Right atrium auricular region (tissue), 2 donors: ENCODE measurements around the gene CEP41. TPM values are rescaled to one million over a fixed set of nuclear protein-coding genes. Genes with fewer than 3 reads are reported as not detected.

Experiments
- DNase-seq: peaks from one replicate; pipeline ENCODE4 v3.0.0-alpha.2; 2019; ENCODE audit warnings: low spot score
- H3K27ac ChIP-seq, 2 donors: fragments of 200-600 bp; sonication (generic); 1 replicate in 1 of 2; 2 replicates in 1 of 2; pipeline ENCODE4 v1.5.1; 2016 to 2019
- H3K27me3 ChIP-seq, 2 donors: fragments of 200-600 bp; sonication (generic); one replicate each; pipeline versions ENCODE4 v1.5.1 to v1.6.0; 2017 to 2019
- H3K36me3 ChIP-seq: fragments of 200-600 bp; sonication (generic); one replicate; pipeline ENCODE4 v1.5.1; 2016
- H3K4me1 ChIP-seq, 2 donors: fragments of 200-600 bp; sonication (generic); one replicate each; pipeline versions ENCODE4 v1.5.1 to v1.6.0; 2017 to 2019
- H3K4me3 ChIP-seq, 2 donors: fragments of 200-600 bp; sonication (generic); 1 replicate in 1 of 2; 2 replicates in 1 of 2; pipeline ENCODE4 v1.5.1; 2017 to 2019; ENCODE audit warnings: mild to moderate bottlenecking in 1 of 2, moderate library complexity in 1 of 2
- H3K9me3 ChIP-seq, 2 donors: fragments of 200-600 bp; sonication (generic); one replicate each; pipeline ENCODE4 v1.5.1; 2019
- total RNA-seq, 2 donors: library from RNA; depleted of rRNA; stranded (reverse); fragments of >200 nt; gene quantifications; one replicate each; pipeline ENCODE4 v1.1.0, GENCODE V29; 2016
- TF ChIP-seq, protein P1 (sequence below), 2 donors: fragments of 200-600 bp; sonication (generic); IDR thresholded peaks; one replicate each; pipeline ENCODE4 v1.5.1; 2019; ENCODE audit warnings: antibody characterized with exemption in 2 of 2

CEP41 gene
- total RNA-seq, 2 donors from 2014 or later = 1.5 to 5.5 TPM

DNA sequence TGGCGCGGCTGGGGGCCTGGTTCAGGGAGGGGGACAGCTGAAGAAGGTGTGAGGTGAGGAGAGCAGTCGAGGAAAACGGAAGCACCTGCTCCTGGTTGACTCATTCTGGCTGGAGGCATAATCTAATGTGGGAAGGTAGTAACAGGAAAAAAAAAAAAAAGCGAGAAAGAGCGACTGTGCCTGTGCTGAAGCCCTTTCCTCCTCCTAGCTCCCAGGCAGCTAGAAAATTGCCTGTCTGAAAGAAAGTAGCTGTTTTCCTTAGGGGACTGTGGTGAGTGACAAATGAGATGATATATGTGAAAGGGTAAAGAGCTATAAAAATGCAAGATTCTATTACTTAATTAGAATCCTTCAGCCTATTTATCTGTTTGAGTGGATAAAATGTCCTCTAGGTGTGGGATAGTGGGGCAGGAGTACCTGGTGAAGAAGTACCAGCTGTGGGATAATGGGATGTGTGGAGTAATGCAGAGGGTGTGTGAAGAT, 46.2 kb upstream of the CEP41 start:
- Histone ChIP-seq H3K27ac (no peak overlapping the region), H3K4me1 (peaks cover 0 to 15% of the 10 kb centered on the region in 2 donors), H3K4me3 (peak overlapping the region in 1 of 2 donors; percentile 55), H3K36me3 (no peaks in the 10 kb centered on the region), H3K27me3 (peaks cover 0 to 4% of the 10 kb centered on the region in 2 donors), H3K9me3 (no peaks in the 10 kb centered on the region)
- no peak for DNase-seq
- TF ChIP-seq, protein P1, sequence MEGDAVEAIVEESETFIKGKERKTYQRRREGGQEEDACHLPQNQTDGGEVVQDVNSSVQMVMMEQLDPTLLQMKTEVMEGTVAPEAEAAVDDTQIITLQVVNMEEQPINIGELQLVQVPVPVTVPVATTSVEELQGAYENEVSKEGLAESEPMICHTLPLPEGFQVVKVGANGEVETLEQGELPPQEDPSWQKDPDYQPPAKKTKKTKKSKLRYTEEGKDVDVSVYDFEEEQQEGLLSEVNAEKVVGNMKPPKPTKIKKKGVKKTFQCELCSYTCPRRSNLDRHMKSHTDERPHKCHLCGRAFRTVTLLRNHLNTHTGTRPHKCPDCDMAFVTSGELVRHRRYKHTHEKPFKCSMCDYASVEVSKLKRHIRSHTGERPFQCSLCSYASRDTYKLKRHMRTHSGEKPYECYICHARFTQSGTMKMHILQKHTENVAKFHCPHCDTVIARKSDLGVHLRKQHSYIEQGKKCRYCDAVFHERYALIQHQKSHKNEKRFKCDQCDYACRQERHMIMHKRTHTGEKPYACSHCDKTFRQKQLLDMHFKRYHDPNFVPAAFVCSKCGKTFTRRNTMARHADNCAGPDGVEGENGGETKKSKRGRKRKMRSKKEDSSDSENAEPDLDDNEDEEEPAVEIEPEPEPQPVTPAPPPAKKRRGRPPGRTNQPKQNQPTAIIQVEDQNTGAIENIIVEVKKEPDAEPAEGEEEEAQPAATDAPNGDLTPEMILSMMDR (IDR thresholded peaks at IDR 0.05) = no peak

- Histone ChIP-seq H3K36me3 (no peaks in the 10 kb centered on the region), H3K27me3 (peaks cover 0 to 4% of the 10 kb centered on the region in 2 donors), H3K9me3 (no peaks in the 10 kb centered on the region), H3K27ac (no peak overlapping the region), H3K4me3 (peak overlapping the region; percentile 37 to 55), H3K4me1 (peaks cover 0 to 9% of the 10 kb centered on the region in 2 donors)
- DNase-seq = no peak
- TF ChIP-seq, protein P1 (IDR thresholded peaks at IDR 0.05) = peak; percentile 58 to 84
These were observed 45.5 kb upstream of the CEP41 start for GRCh38 chr7:130486114-130486953.

DNA sequence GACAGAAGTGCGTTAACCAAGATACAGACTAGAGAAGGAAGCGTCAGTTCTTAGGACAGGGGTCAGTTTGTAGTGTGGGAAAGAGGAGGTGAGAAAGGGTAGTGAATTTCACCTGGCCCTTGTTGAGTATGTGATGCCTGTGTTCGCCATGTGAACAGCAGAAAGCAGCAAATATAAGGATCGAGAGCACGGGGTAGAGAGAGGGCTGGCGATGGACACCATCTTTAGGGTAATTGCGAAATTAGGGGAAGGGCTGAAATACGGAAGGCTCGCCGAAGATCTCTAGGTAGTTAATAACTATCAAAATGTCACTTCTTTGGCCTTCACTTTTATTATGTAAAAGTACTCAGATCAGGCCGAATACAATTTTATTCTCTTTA, 44.9 kb upstream of the CEP41 start:
- TF ChIP-seq, protein P1 (IDR thresholded peaks at IDR 0.05) = no peak
- Histone ChIP-seq H3K4me3 (peak overlapping the region; percentile 37 to 55), H3K4me1 (peaks cover 0 to 9% of the 10 kb centered on the region in 2 donors), H3K9me3 (no peaks in the 10 kb centered on the region), H3K36me3 (no peaks in the 10 kb centered on the region), H3K27me3 (peaks cover 0 to 4% of the 10 kb centered on the region in 2 donors), H3K27ac (no peak overlapping the region)
- DNase-seq = no peak

DNA sequence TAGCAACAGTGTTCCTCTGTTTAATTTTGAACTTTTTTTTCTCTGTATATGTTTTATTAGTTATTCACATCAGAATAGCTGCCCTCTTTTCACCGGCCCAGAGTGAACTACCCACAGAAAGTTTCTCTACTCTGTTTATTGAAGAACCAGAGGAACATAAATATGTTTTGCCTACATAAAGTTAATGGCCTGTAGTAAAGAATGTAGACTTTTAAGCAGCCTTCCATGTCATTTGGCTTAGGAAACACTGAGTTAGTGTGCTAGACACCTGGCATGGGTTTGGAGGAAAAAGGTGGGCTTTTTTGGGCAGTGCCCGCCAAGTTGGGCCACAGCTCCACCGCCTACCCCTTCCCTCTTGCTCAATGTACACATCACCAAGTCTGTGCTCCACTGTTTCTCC, 42.2 kb upstream of the CEP41 start:
- peaks cover 0 to under 1% of the 10 kb centered on the region in 2 donors for H3K9me3 ChIP-seq
- TF ChIP-seq, protein P1 (IDR thresholded peaks at IDR 0.05) = no peak
- no peak for DNase-seq
- H3K27me3 ChIP-seq = peaks cover 0 to 4% of the 10 kb centered on the region in 2 donors
- peaks cover 0 to 9% of the 10 kb centered on the region in 2 donors for H3K4me1 ChIP-seq
- H3K4me3 ChIP-seq = no peak overlapping the region
- H3K36me3 ChIP-seq = no peaks in the 10 kb centered on the region
- H3K27ac ChIP-seq = no peak overlapping the region

DNA sequence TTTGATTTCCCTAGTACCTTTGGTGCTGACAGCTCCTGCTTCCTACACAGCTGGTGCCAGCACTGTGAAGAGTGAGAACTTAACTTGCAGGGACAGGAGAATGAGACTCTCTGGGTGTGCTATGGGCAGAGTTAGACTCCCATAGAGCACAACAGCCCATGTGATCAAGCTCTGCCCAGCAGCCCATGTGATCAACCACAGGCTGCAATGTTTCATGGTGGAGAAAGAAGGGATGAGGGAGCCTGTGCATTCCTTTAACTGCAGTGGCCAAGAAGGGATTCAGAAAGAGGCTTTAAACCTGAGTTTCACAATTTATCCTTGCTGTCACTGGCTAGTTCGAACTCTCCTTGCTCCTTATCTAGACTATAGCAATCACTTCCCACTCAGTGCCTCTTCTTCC, 41.1 kb upstream of the CEP41 start:
- Histone ChIP-seq H3K27ac (no peak overlapping the region), H3K9me3 (peaks cover 0 to 9% of the 10 kb centered on the region in 2 donors), H3K4me3 (no peak overlapping the region), H3K36me3 (no peaks in the 10 kb centered on the region), H3K4me1 (peaks cover 0 to 9% of the 10 kb centered on the region in 2 donors), H3K27me3 (peaks cover 0 to 4% of the 10 kb centered on the region in 2 donors)
- TF ChIP-seq, protein P1 (IDR thresholded peaks at IDR 0.05) = no peak
- no peak for DNase-seq
